PC-9 (cell line): ENCODE measurements around the gene CHN1. TPM values are rescaled to one million over a fixed set of nuclear protein-coding genes. Genes with fewer than 3 reads are reported as not detected.

Experiments used
- BruUV-seq: library from RNA; stranded (reverse); fragments of 400-500 nt; replicated peaks from 2 replicates; lab custom pipeline; 2021; lab: Mats Ljungman, UMichigan
- CTCF ChIA-PET: fragments of 300-600 bp; sonication (Branson Sonifier 250); formaldehyde crosslinking; loops from one replicate; lab custom pipeline; 2022; ENCODE audit warnings: antibody characterized with exemption; lab: Charles Lee
- POLR2A ChIA-PET: fragments of 300-600 bp; sonication (Branson Sonifier 250); formaldehyde crosslinking; loops from one replicate; lab custom pipeline; 2022; ENCODE audit warnings: antibody characterized with exemption; ENCODE audit not compliant: unreplicated experiment; lab: Charles Lee
- DNase-seq, 2 experiments: peaks; one replicate each; pipeline versions ENCODE4 v3.0.0 to v3.0.0-alpha.2; 2015 to 2022; ENCODE audit warnings: mixed read lengths in 1 of 2
- H2AFZ ChIP-seq: fragments of 200-600 bp; sonication (generic); 2 replicates; pipeline ENCODE4 v1.8.1; 2017; ENCODE audit warnings: antibody characterized with exemption
- H3F3A ChIP-seq: fragments of 200-600 bp; sonication (generic); 2 replicates; pipeline ENCODE4 v1.8.1; 2017; ENCODE audit warnings: antibody characterized with exemption, mild to moderate bottlenecking, low read depth; ENCODE audit not compliant: insufficient read depth
- H3K27ac ChIP-seq: fragments of 200-600 bp; sonication (generic); 2 replicates; pipeline ENCODE4 v1.6.1; 2016; ENCODE audit warnings: mixed run types
- H3K27me3 ChIP-seq: fragments of 200-600 bp; sonication (generic); 2 replicates; pipeline ENCODE4 v1.6.1; 2016; ENCODE audit warnings: low read depth, mixed run types; ENCODE audit not compliant: insufficient read depth
- H3K36me3 ChIP-seq: fragments of 200-600 bp; sonication (generic); 2 replicates; pipeline ENCODE4 v1.6.1; 2016; ENCODE audit warnings: low read depth, mixed run types
- H3K4me1 ChIP-seq: fragments of 200-600 bp; sonication (generic); replicated peaks from 2 replicates; pipeline ENCODE4 v1.6.1; 2016; ENCODE audit warnings: mixed run types; ENCODE audit not compliant: insufficient read depth
- H3K4me2 ChIP-seq: fragments of 200-600 bp; sonication (generic); 2 replicates; pipeline ENCODE4 v1.6.1; 2017; ENCODE audit warnings: mixed run types
- H3K4me3 ChIP-seq: fragments of 200-600 bp; sonication (generic); 2 replicates; pipeline ENCODE4 v1.6.1; 2016; ENCODE audit warnings: mixed run types
- H3K79me2 ChIP-seq: fragments of 200-600 bp; sonication (generic); 2 replicates; pipeline ENCODE4 v1.6.1; 2017; ENCODE audit warnings: low read depth, mixed run types
- H3K9me2 ChIP-seq: fragments of 200-600 bp; sonication (generic); 2 replicates; pipeline ENCODE4 v1.8.1; 2017; ENCODE audit warnings: mild to moderate bottlenecking; ENCODE audit not compliant: insufficient read depth
- H3K9me3 ChIP-seq: fragments of 200-600 bp; sonication (generic); 2 replicates; pipeline ENCODE4 v1.8.1; 2016; ENCODE audit warnings: low read depth; ENCODE audit not compliant: insufficient read depth
- H4K20me1 ChIP-seq: fragments of 200-600 bp; sonication (generic); 2 replicates; pipeline ENCODE4 v1.8.1; 2017; ENCODE audit not compliant: insufficient read depth
- CTCF ChIP-seq: fragments of 200-600 bp; sonication (generic); conservative IDR thresholded peaks from 2 replicates; pipeline ENCODE4 v1.6.1; 2017; ENCODE audit warnings: mixed run types, antibody characterized with exemption, mild to moderate bottlenecking, moderate library complexity
- EZH2 ChIP-seq: fragments of 200-600 bp; sonication (generic); IDR thresholded peaks from 2 replicates; pipeline ENCODE4 v1.8.0; 2017; ENCODE audit warnings: antibody characterized with exemption, low read depth
- intact Hi-C: fragments of 100-400 bp; cut with micrococcal nuclease; formaldehyde crosslinking; loops from one replicate; pipeline ENCODE4 v1.10.0; 2022; ENCODE audit not compliant: unreplicated experiment
- total RNA-seq: library from RNA; stranded (reverse); gene quantifications from 2 replicates; pipeline ENCODE4 v1.2.3, GENCODE V29; 2021

CHN1 gene
- total RNA-seq, 1 experiment from 2014 or later = 14.0 TPM

- H3K36me3 ChIP-seq = no peaks in the 10 kb centered on the region
- no peak overlapping the region for H2AFZ ChIP-seq
- H3K4me2 ChIP-seq = no peak overlapping the region
- H3K4me3 ChIP-seq = no peak overlapping the region
- TF ChIP-seq CTCF = no peak
- TF ChIP-seq EZH2 = no peak
- ChIA-PET POLR2A (no interaction called here), CTCF (interaction anchor here (0.6 kb wide), 1 partner anchor 140 kb away, joined by 3 read pairs; no protein-coding TSS in a partner anchor)
- no TSS peak for BruUV-seq
- no peaks in the 10 kb centered on the region for H3K9me3 ChIP-seq
- no peaks in the 10 kb centered on the region for H3K27me3 ChIP-seq
- H3K4me1 ChIP-seq = no peaks in the 10 kb centered on the region
- H3K9me2 ChIP-seq = no peaks in the 10 kb centered on the region
- H3K79me2 ChIP-seq = no peaks in the 10 kb centered on the region
- intact Hi-C loops = no loop called here
- no peaks in the 10 kb centered on the region for H4K20me1 ChIP-seq
- no peak for DNase-seq
- H3F3A ChIP-seq = no peaks in the 10 kb centered on the region
- H3K27ac ChIP-seq = no peak overlapping the region
Observed at GRCh38 chr2:175025946-175026345, 20.8 kb upstream of the CHN1 start.

- ChIA-PET POLR2A (no interaction called here), CTCF (no interaction called here)
- H3F3A ChIP-seq = no peaks in the 10 kb centered on the region
- DNase-seq = no peak
- H3K27ac ChIP-seq = no peak overlapping the region
- no peaks in the 10 kb centered on the region for H3K36me3 ChIP-seq
- no peaks in the 10 kb centered on the region for H4K20me1 ChIP-seq
- H3K4me3 ChIP-seq = no peak overlapping the region
- H3K4me2 ChIP-seq = no peak overlapping the region
- no peak for TF ChIP-seq EZH2
- no peak for TF ChIP-seq CTCF
- no peak overlapping the region for H2AFZ ChIP-seq
- no TSS peak for BruUV-seq
- H3K9me3 ChIP-seq = no peaks in the 10 kb centered on the region
- intact Hi-C loops = no loop called here
- H3K79me2 ChIP-seq = no peaks in the 10 kb centered on the region
- no peaks in the 10 kb centered on the region for H3K9me2 ChIP-seq
- no peaks in the 10 kb centered on the region for H3K4me1 ChIP-seq
- H3K27me3 ChIP-seq = no peaks in the 10 kb centered on the region
Observed at GRCh38 chr2:175025233-175025632, 20.1 kb upstream of the CHN1 start.

DNA sequence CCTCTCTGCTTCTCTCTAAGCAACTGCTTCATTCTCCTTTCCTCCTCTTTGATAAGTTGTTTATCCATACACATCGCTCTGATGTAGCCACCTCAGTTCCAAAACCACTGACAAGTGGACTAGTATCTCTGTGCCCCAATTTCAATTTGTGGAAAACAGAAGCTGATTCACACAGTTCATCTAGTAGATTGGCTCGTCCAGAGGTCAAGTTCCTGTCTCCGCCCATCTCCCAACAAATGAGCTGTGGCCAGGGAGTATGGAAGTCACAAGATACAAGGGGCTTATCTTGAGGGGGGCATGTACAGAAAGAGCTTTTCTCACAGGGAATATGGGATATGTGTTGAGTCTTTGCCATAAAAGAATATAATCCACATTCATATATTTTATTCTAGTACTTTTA is 17.7 kb upstream of the CHN1 start:
- CTCF ChIA-PET = no interaction called here
- Histone ChIP-seq H3K4me1 (no peaks in the 10 kb centered on the region), H3K9me2 (no peaks in the 10 kb centered on the region), H3K27me3 (no peaks in the 10 kb centered on the region), H3F3A (no peaks in the 10 kb centered on the region), H3K27ac (no peak overlapping the region), H2AFZ (no peak overlapping the region), H3K79me2 (no peaks in the 10 kb centered on the region), H3K4me2 (no peak overlapping the region), H4K20me1 (no peaks in the 10 kb centered on the region), H3K36me3 (no peaks in the 10 kb centered on the region), H3K9me3 (no peaks in the 10 kb centered on the region), H3K4me3 (no peak overlapping the region)
- POLR2A ChIA-PET = no interaction called here
- no peak for TF ChIP-seq CTCF
- no peak for TF ChIP-seq EZH2
- no TSS peak for BruUV-seq
- intact Hi-C loops = no loop called here
- DNase-seq = no peak
